ENCODE results near the gene PPP6R1. TPM values are rescaled to one million over a fixed set of nuclear protein-coding genes. Genes with fewer than 3 reads are reported as not detected.

The PPP6R1 gene
- total RNA-seq, 2 donors from 2014 or later: 46.7 to 52.3 TPM

- DNase-seq (ENCODE audit: low spot score) (no peak), ATAC-seq (ENCODE audit: insufficient number of reproducible peaks, low FRiP score, low read depth) (no peak)
- peaks cover 3% of the 10 kb centered on the region for H3K36me3 ChIP-seq
- TF ChIP-seq CTCF (IDR thresholded peaks at IDR 0.05): no peak
- H3K27me3 ChIP-seq (replicated peaks; ENCODE audit: insufficient read depth): no peaks in the 10 kb centered on the region
- H3K27ac ChIP-seq: no peak overlapping the region
- H3K9me3 ChIP-seq: no peaks in the 10 kb centered on the region
- H3K4me1 ChIP-seq (ENCODE audit: control insufficient read depth in 1 of 2, low read depth in 2 of 2): no peaks in the 10 kb centered on the region
- no peak overlapping the region for H3K4me3 ChIP-seq
These were observed 34.7 kb downstream of the PPP6R1 start for GRCh38 chr19:55224038-55224665.

GRCh38 chr19:55223291-55224037 is 35.4 kb downstream of the PPP6R1 start:
- no peak overlapping the region for H3K4me3 ChIP-seq
- no peaks in the 10 kb centered on the region for H3K9me3 ChIP-seq
- DNase-seq (ENCODE audit: low spot score): no peak
- H3K4me1 ChIP-seq (ENCODE audit: control insufficient read depth in 1 of 2, low read depth in 2 of 2): no peaks in the 10 kb centered on the region
- no peak for TF ChIP-seq CTCF (IDR thresholded peaks at IDR 0.05)
- no peak overlapping the region for H3K27ac ChIP-seq
- no peak for ATAC-seq (ENCODE audit: insufficient number of reproducible peaks, low FRiP score, low read depth)
- H3K36me3 ChIP-seq: peaks cover 3% of the 10 kb centered on the region
- no peaks in the 10 kb centered on the region for H3K27me3 ChIP-seq (replicated peaks; ENCODE audit: insufficient read depth)

GRCh38 chr19:55220525-55220924 is 38.3 kb downstream of the PPP6R1 start:
- H3K4me1 ChIP-seq (ENCODE audit: control insufficient read depth in 1 of 2, low read depth in 2 of 2): peaks cover 5 to 6% of the 10 kb centered on the region in 2 donors
- ATAC-seq (ENCODE audit: insufficient number of reproducible peaks, low FRiP score, low read depth) (no peak), DNase-seq (ENCODE audit: low spot score) (no peak)
- H3K27ac ChIP-seq: no peak overlapping the region
- TF ChIP-seq CTCF (IDR thresholded peaks at IDR 0.05): no peak
- H3K4me3 ChIP-seq: no peak overlapping the region
- H3K36me3 ChIP-seq: no peaks in the 10 kb centered on the region
- no peaks in the 10 kb centered on the region for H3K27me3 ChIP-seq (replicated peaks; ENCODE audit: insufficient read depth)
- no peaks in the 10 kb centered on the region for H3K9me3 ChIP-seq

GRCh38 chr19:55216461-55217198 is 42.2 kb downstream of the PPP6R1 start:
- peak overlapping the region; percentile 60 for H3K4me3 ChIP-seq
- no peak for TF ChIP-seq CTCF (IDR thresholded peaks at IDR 0.05)

GRCh38 chr19:55213547-55213946 is 45.3 kb downstream of the PPP6R1 start:
- peaks cover 5 to 6% of the 10 kb centered on the region in 2 donors for H3K4me1 ChIP-seq (ENCODE audit: control insufficient read depth in 1 of 2, low read depth in 2 of 2)
- no peaks in the 10 kb centered on the region for H3K36me3 ChIP-seq
- H3K27me3 ChIP-seq (replicated peaks; ENCODE audit: insufficient read depth): no peaks in the 10 kb centered on the region
- H3K4me3 ChIP-seq: no peak overlapping the region
- peaks cover 8% of the 10 kb centered on the region for H3K9me3 ChIP-seq
- no peak for TF ChIP-seq CTCF (IDR thresholded peaks at IDR 0.05)
- DNase-seq (ENCODE audit: low spot score) (no peak), ATAC-seq (ENCODE audit: insufficient number of reproducible peaks, low FRiP score, low read depth) (no peak)
- no peak overlapping the region for H3K27ac ChIP-seq

More at GRCh38 chr19:55216461-55217198, 42.2 kb downstream of the PPP6R1 start:
- H3K27me3 ChIP-seq (replicated peaks; ENCODE audit: insufficient read depth): no peaks in the 10 kb centered on the region
- DNase-seq (ENCODE audit: low spot score) (peak; percentile 34), ATAC-seq (ENCODE audit: insufficient number of reproducible peaks, low FRiP score, low read depth) (no peak)
- no peak overlapping the region for H3K27ac ChIP-seq
- H3K9me3 ChIP-seq: peaks cover 8% of the 10 kb centered on the region
- H3K36me3 ChIP-seq: no peaks in the 10 kb centered on the region
- H3K4me1 ChIP-seq (ENCODE audit: control insufficient read depth in 1 of 2, low read depth in 2 of 2): peaks cover 5 to 6% of the 10 kb centered on the region in 2 donors
